IgD-negative memory B cell (primary cell): ENCODE measurements around the gene SLC34A3. TPM values are rescaled to one million over a fixed set of nuclear protein-coding genes. Genes with fewer than 3 reads are reported as not detected.

Source experiments
- H3K27ac Mint-ChIP-seq, 3 donors: one replicate each; pipeline ENCODE4 v1.8.0; 2020 to 2022; ENCODE audit warnings: mild to moderate bottlenecking in 3 of 3, mixed read lengths in 3 of 3, moderate library complexity in 1 of 3
- H3K27me3 Mint-ChIP-seq: one replicate; pipeline ENCODE4 v1.8.0; 2021; ENCODE audit warnings: mixed read lengths
- H3K36me3 Mint-ChIP-seq: one replicate; pipeline ENCODE4 v1.8.0; 2020; ENCODE audit warnings: mild to moderate bottlenecking, mixed read lengths
- H3K4me1 Mint-ChIP-seq, 3 donors: one replicate each; pipeline ENCODE4 v1.8.0; 2020 to 2022; ENCODE audit warnings: mixed read lengths in 3 of 3, mild to moderate bottlenecking in 1 of 3
- H3K4me3 Mint-ChIP-seq, 4 donors: one replicate each; pipeline ENCODE4 v1.8.0; 2020 to 2022; ENCODE audit warnings: mild to moderate bottlenecking in 4 of 4, mixed read lengths in 4 of 4, moderate library complexity in 3 of 4
- H3K9me3 Mint-ChIP-seq, 3 donors: one replicate each; pipeline ENCODE4 v1.8.0; 2020 to 2021; ENCODE audit warnings: mixed read lengths in 3 of 3, mild to moderate bottlenecking in 1 of 3
- polyA plus RNA-seq: library from polyadenylated mRNA; unstranded; fragments of 300-500 nt; fragmentation: Illumina TruSeq; gene quantifications from one replicate; pipeline ENCODE4 v1.2.3, GENCODE V29; 2021

SLC34A3 gene
- not detected for polyA plus RNA-seq

- H3K9me3 Mint-ChIP-seq: no peaks in the 10 kb centered on the region
- H3K36me3 Mint-ChIP-seq: no peaks in the 10 kb centered on the region
- no peak within 1 kb of the TSS for H3K4me3 Mint-ChIP-seq
- peaks cover 6% of the 10 kb centered on the region for H3K27me3 Mint-ChIP-seq
- no peak within 1 kb of the TSS for H3K27ac Mint-ChIP-seq
- peaks cover 6 to 11% (median 10%) of the 10 kb centered on the region in 3 donors for H3K4me1 Mint-ChIP-seq
These were observed at the start of gene SLC34A3 for GRCh38 chr9:137230705-137231371. Gene SLC34A3, plus strand, starts transcription at chr9:137230901. Its CDS starts 802 bp downstream, at chr9:137231703.

GRCh38 chr9:137181680-137182079 lies 49.0 kb upstream of the SLC34A3 start:
- Mint-ChIP-seq H3K9me3 (no peaks in the 10 kb centered on the region), H3K4me1 (peaks cover 0 to 4% (median 0%) of the 10 kb centered on the region in 3 donors), H3K27me3 (no peaks in the 10 kb centered on the region), H3K4me3 (peak overlapping the region in 1 of 4 donors; percentile 3), H3K36me3 (peaks cover 2% of the 10 kb centered on the region), H3K27ac (no peak overlapping the region)

- Mint-ChIP-seq H3K4me3 (no peak overlapping the region), H3K36me3 (peaks cover 2% of the 10 kb centered on the region)
These were observed 47.9 kb upstream of the SLC34A3 start for GRCh38 chr9:137182836-137183235.

GRCh38 chr9:137183980-137184595 lies 46.6 kb upstream of the SLC34A3 start:
- Mint-ChIP-seq H3K27me3 (no peaks in the 10 kb centered on the region), H3K9me3 (no peaks in the 10 kb centered on the region), H3K4me1 (peaks cover 4 to 18% (median 12%) of the 10 kb centered on the region in 3 donors), H3K36me3 (peaks cover 2% of the 10 kb centered on the region), H3K27ac (no peak overlapping the region), H3K4me3 (peak overlapping the region in 1 of 4 donors; percentile 32)

More at GRCh38 chr9:137182836-137183235, 47.9 kb upstream of the SLC34A3 start:
- H3K27ac Mint-ChIP-seq: no peak overlapping the region
- H3K27me3 Mint-ChIP-seq: no peaks in the 10 kb centered on the region
- no peaks in the 10 kb centered on the region for H3K9me3 Mint-ChIP-seq
- H3K4me1 Mint-ChIP-seq: peaks cover 0 to 14% (median 10%) of the 10 kb centered on the region in 3 donors

GRCh38 chr9:137184881-137185660 lies 45.6 kb upstream of the SLC34A3 start:
- peaks cover 4 to 23% (median 14%) of the 10 kb centered on the region in 3 donors for H3K4me1 Mint-ChIP-seq
- H3K4me3 Mint-ChIP-seq: peak overlapping the region in 2 of 4 donors; percentile 23 to 32
- H3K27me3 Mint-ChIP-seq: no peaks in the 10 kb centered on the region
- no peaks in the 10 kb centered on the region for H3K9me3 Mint-ChIP-seq
- H3K36me3 Mint-ChIP-seq: peaks cover 2% of the 10 kb centered on the region
- peak overlapping the region in 1 of 3 donors; percentile 32 for H3K27ac Mint-ChIP-seq

GRCh38 chr9:137185921-137186320 lies 44.8 kb upstream of the SLC34A3 start:
- Mint-ChIP-seq H3K36me3 (peaks cover 2% of the 10 kb centered on the region), H3K27ac (peak overlapping the region in 1 of 3 donors; percentile 85), H3K4me1 (peaks cover 4 to 27% (median 14%) of the 10 kb centered on the region in 3 donors), H3K4me3 (peak overlapping the region in 2 of 4 donors; percentile 79 to 85), H3K27me3 (no peaks in the 10 kb centered on the region), H3K9me3 (no peaks in the 10 kb centered on the region)

GRCh38 chr9:137186385-137186784 lies 44.3 kb upstream of the SLC34A3 start:
- H3K4me1 Mint-ChIP-seq: peaks cover 4 to 27% (median 14%) of the 10 kb centered on the region in 3 donors
- peak overlapping the region; percentile 79 to 95 (median 89) for H3K4me3 Mint-ChIP-seq
- no peaks in the 10 kb centered on the region for H3K9me3 Mint-ChIP-seq
- H3K27me3 Mint-ChIP-seq: no peaks in the 10 kb centered on the region
- peaks cover 2% of the 10 kb centered on the region for H3K36me3 Mint-ChIP-seq
- H3K27ac Mint-ChIP-seq: peak overlapping the region in 1 of 3 donors; percentile 85

GRCh38 chr9:137187386-137187785 lies 43.3 kb upstream of the SLC34A3 start:
- Mint-ChIP-seq H3K9me3 (no peaks in the 10 kb centered on the region), H3K4me3 (peak overlapping the region; percentile 85 to 95 (median 94)), H3K27me3 (no peaks in the 10 kb centered on the region), H3K36me3 (peaks cover 2% of the 10 kb centered on the region), H3K27ac (peak overlapping the region; percentile 85 to 96 (median 93)), H3K4me1 (peaks cover 4 to 27% (median 14%) of the 10 kb centered on the region in 3 donors)

GRCh38 chr9:137188086-137188489 lies 42.6 kb upstream of the SLC34A3 start:
- Mint-ChIP-seq H3K9me3 (no peaks in the 10 kb centered on the region), H3K4me3 (peak overlapping the region; percentile 85 to 95 (median 94)), H3K27ac (peak overlapping the region; percentile 85 to 96 (median 93)), H3K4me1 (peaks cover 4 to 27% (median 14%) of the 10 kb centered on the region in 3 donors), H3K36me3 (peaks cover 2% of the 10 kb centered on the region), H3K27me3 (no peaks in the 10 kb centered on the region)

- Mint-ChIP-seq H3K27ac (peak within 1 kb of the TSS; percentile 85 to 97 (median 93)), H3K4me1 (peaks cover 4 to 27% (median 14%) of the 10 kb centered on the region in 3 donors), H3K9me3 (no peaks in the 10 kb centered on the region), H3K27me3 (no peaks in the 10 kb centered on the region), H3K4me3 (peak within 1 kb of the TSS; percentile 85 to 97 (median 95)), H3K36me3 (peaks cover under 1% of the 10 kb centered on the region)
These were observed 42.0 kb upstream of the SLC34A3 start, which contains the start of the genes ANAPC2 and SSNA1 for GRCh38 chr9:137188490-137189296. Gene ANAPC2, minus strand, starts transcription at chr9:137188560. Its CDS starts 28 bp downstream, at chr9:137188532. Gene SSNA1, plus strand, starts transcription at chr9:137188676. Its CDS starts 51 bp downstream, at chr9:137188727.

GRCh38 chr9:137189297-137190295 lies 41.1 kb upstream of the SLC34A3 start:
- Mint-ChIP-seq H3K27me3 (no peaks in the 10 kb centered on the region), H3K27ac (peak overlapping the region; percentile 85 to 97 (median 93)), H3K4me3 (peak overlapping the region; percentile 85 to 97 (median 93)), H3K4me1 (peaks cover 4 to 27% (median 14%) of the 10 kb centered on the region in 3 donors), H3K9me3 (no peaks in the 10 kb centered on the region), H3K36me3 (no peaks in the 10 kb centered on the region)

GRCh38 chr9:137190315-137190856 lies 40.3 kb upstream of the SLC34A3 start:
- Mint-ChIP-seq H3K27me3 (no peaks in the 10 kb centered on the region), H3K4me1 (peaks cover 4 to 27% (median 14%) of the 10 kb centered on the region in 3 donors), H3K27ac (peak overlapping the region in 1 of 3 donors; percentile 65), H3K36me3 (no peaks in the 10 kb centered on the region), H3K4me3 (peak overlapping the region in 2 of 4 donors; percentile 22 to 81), H3K9me3 (no peaks in the 10 kb centered on the region)

- Mint-ChIP-seq H3K27ac (peak overlapping the region in 2 of 3 donors; percentile 39 to 65), H3K4me3 (peak overlapping the region in 1 of 4 donors; percentile 81), H3K9me3 (no peaks in the 10 kb centered on the region), H3K36me3 (no peaks in the 10 kb centered on the region), H3K27me3 (no peaks in the 10 kb centered on the region), H3K4me1 (peaks cover 4 to 25% (median 14%) of the 10 kb centered on the region in 3 donors)
These were observed 39.5 kb upstream of the SLC34A3 start for GRCh38 chr9:137191245-137191644.
